HEK293T (cell line): ENCODE measurements around the gene UQCRFS1.
"Not testable (repeated sequence)": the region's sequence is repeated elsewhere in the genome, so short reads cannot be mapped to it uniquely, and the experiment has no call there.

Experiments
- BHLHE40 ChIP-seq: fragments of 450-650 bp; IDR thresholded peaks from 2 replicates; pipeline ENCODE4 v1.6.1; 2016; ENCODE audit warnings: mild to moderate bottlenecking, moderate library complexity, borderline replicate concordance
- CTBP1 ChIP-seq: fragments of 450-650 bp; IDR thresholded peaks from 2 replicates; pipeline ENCODE4 v1.6.1; 2016; ENCODE audit warnings: borderline replicate concordance
- ELF4 ChIP-seq: fragments of 450-650 bp; IDR thresholded peaks from 2 replicates; pipeline ENCODE4 v1.6.1; 2017; ENCODE audit warnings: antibody characterized with exemption
- FOXA1 ChIP-seq: fragments of 450-650 bp; IDR thresholded peaks from 2 replicates; pipeline ENCODE4 v1.6.1; 2016; ENCODE audit warnings: mild to moderate bottlenecking
- FOXK2 ChIP-seq: fragments of 450-650 bp; IDR thresholded peaks from 2 replicates; pipeline ENCODE4 v1.6.1; 2016; ENCODE audit warnings: mild to moderate bottlenecking
- FOXM1 ChIP-seq: fragments of 450-650 bp; IDR thresholded peaks from 2 replicates; pipeline ENCODE4 v1.6.1; 2017; ENCODE audit warnings: mild to moderate bottlenecking, borderline replicate concordance
- HDGF ChIP-seq: fragments of 450-650 bp; IDR thresholded peaks from 2 replicates; pipeline ENCODE4 v1.6.1; 2017; ENCODE audit warnings: antibody characterized with exemption, borderline replicate concordance
- L3MBTL2 ChIP-seq: fragments of 450-650 bp; conservative IDR thresholded peaks from 2 replicates; pipeline ENCODE4 v1.6.1; 2016; ENCODE audit warnings: mild to moderate bottlenecking
- NFRKB ChIP-seq: fragments of 450-650 bp; IDR thresholded peaks from 2 replicates; pipeline ENCODE4 v1.6.1; 2016; ENCODE audit warnings: mild to moderate bottlenecking, moderate library complexity
- PKNOX1 ChIP-seq: fragments of 450-650 bp; IDR thresholded peaks from 2 replicates; pipeline ENCODE4 v1.6.1; 2016
- SP1 ChIP-seq: fragments of 450-650 bp; IDR thresholded peaks from 2 replicates; pipeline ENCODE4 v1.6.1; 2017
- SUZ12 ChIP-seq: fragments of 450-650 bp; IDR thresholded peaks from 2 replicates; pipeline ENCODE4 v1.6.1; 2016; ENCODE audit warnings: mild to moderate bottlenecking
- TARDBP ChIP-seq: fragments of 450-650 bp; IDR thresholded peaks from 2 replicates; pipeline ENCODE4 v1.6.1; 2016
- ZNF384 ChIP-seq: fragments of 450-650 bp; IDR thresholded peaks from 2 replicates; pipeline ENCODE4 v1.6.1; 2016

- TF ChIP-seq NFRKB, SP1, PKNOX1, BHLHE40, HDGF, TARDBP, FOXM1, ZNF384, FOXA1, CTBP1, SUZ12, FOXK2, ELF4, L3MBTL2: not testable (repeated sequence)
Measured at GRCh38 chr19:29249798-29250197, 36.8 kb upstream of the UQCRFS1 start.
